ENCODE results near the gene TXN. TPM values are rescaled to one million over a fixed set of nuclear protein-coding genes. Genes with fewer than 3 reads are reported as not detected.

Gene TXN
- total RNA-seq, 4 donors from 2014 or later: 85.5 to 274 (median 123) TPM

DNA sequence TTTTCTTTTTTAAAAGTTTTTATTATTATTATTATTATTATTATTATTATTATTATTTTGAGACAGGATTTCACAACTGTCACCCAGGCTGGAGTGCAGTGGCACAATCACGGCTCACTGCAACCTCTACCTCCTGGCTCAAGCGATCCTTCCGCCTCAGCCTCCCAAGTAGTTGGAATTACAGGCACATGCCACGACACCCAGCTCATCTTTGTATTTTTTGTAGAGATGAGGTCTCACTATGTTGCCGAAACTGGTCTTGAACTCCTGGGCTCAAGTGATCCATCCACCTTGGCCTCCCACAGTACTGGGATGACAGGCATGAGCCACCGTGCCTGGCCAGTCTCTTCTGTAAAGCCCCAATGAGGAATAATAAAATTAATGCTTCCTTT lies 31.0 kb upstream of the TXN start:
- no peak for TF ChIP-seq CTCF (IDR thresholded peaks at IDR 0.05; ENCODE audit: low read depth)

DNA sequence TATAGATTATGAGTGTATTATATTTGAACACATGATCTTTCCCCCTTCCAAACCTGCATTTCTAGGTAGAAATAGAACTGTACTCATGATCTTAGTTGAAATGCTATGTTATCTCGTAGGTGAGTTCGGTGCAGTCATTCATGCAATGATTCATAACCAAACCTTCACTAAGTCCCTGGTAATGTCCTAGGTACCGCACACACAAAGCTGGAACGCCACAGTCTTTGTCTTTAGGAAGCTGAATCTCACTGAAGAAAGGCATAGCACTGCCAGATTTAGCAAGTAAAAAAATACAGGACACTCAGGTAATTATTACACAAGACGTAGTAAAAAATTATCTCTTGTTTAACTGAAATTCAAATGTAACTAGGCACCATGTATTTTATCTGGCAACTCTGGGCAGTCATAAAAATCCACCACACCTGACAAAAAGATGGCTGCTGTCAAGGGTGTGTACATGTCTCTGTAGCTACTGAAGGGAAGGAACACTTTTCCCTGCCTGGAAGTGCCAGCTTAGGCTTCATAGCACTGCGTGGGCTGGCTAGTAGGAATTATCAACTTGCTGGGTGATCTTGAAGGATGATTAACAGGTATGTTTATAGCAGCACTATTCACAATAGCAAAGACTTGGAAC lies 28.0 kb upstream of the TXN start:
- TF ChIP-seq CTCF (IDR thresholded peaks at IDR 0.05; ENCODE audit: low read depth): no peak

GRCh38 chr9:110283751-110284150 lies 27.4 kb upstream of the TXN start:
- TF ChIP-seq CTCF (IDR thresholded peaks at IDR 0.05; ENCODE audit: low read depth): no peak

GRCh38 chr9:110282739-110283081 lies 26.4 kb upstream of the TXN start:
- TF ChIP-seq CTCF (IDR thresholded peaks at IDR 0.05; ENCODE audit: low read depth): no peak

DNA sequence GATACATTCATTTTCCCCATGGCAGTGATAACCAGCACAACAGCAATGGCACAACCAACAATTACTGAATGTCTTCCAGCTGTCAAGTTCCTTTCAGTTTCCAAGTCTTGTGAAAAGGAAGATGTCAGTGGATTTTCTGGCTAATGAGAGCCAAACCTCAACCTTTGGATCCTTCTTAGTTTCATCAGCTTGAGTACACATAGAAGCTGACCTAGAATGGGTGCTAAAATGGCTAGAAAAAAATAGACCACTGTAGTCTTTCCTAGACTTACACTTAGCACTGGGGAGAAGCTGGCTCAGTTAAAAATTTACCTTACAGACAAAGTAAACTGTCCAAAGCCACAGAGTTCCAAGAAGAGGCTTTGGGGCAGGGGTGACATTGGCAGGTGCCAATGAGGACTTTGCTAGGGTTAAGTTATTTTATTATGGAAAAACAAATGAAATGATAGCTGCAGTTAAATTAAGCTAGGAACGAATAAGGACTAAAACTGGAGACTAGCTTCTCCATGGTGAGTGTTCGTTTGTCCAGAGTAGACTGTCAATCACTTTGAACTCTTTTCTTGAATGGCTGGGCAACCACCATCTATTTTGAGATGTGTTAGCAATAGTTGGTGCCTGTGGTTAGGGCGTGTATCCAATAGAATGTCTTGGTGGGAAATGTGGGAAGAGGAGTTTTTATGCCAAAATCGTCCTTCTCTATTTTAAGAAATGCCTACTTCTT lies 25.9 kb upstream of the TXN start:
- TF ChIP-seq CTCF (IDR thresholded peaks at IDR 0.05; ENCODE audit: low read depth): no peak

GRCh38 chr9:110278080-110278707 lies 21.9 kb upstream of the TXN start:
- TF ChIP-seq CTCF (IDR thresholded peaks at IDR 0.05; ENCODE audit: low read depth): no peak

DNA sequence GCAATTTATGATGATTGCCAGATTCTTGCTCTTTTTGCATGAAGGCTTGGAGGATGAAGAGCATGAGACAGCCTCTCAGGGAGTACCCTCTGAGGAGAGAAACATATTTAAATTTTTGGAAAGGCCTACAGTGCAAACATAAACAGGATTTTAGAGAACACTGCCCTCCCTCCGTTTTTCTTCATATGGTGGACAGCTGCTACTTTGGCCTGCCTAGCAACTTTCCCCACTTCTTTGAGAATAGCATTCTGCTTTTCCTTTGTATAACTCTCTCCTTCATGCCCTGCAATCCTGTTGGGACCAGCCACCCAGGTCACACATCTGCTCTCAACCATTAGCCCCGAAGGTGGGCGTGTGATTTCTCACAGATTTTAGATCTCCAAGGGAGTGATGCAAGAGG lies 20.5 kb upstream of the TXN start:
- TF ChIP-seq CTCF (IDR thresholded peaks at IDR 0.05; ENCODE audit: low read depth): no peak
